Measurements from ENCODE around the gene MGAT3. TPM values are rescaled to one million over a fixed set of nuclear protein-coding genes. Genes with fewer than 3 reads are reported as not detected.

The MGAT3 gene
- total and polyA plus RNA-seq, 4 donors: 0.26 to 11.0 (median 1.8) TPM

DNA sequence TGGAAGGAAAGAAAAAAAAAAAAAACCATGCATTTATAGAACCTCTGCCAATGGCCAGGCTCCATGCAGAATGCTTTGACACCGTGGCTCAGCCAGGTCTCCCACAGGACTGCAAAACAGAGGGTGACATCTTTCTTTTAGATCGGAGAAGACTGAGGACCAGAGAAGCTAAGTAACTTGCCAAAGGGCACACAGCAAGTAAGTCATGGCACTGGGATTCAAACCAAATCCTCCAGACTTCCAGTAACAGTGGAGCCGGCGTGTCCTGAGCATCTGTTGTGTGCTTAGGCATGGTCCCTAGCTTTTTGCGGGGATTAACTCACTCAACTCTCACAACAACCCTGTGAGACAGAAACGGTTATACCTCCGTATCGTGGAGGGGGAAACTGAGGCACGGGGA, 20.7 kb downstream of the MGAT3 start:
- H3K4me1 ChIP-seq (ENCODE audit: control insufficient read depth in 1 of 2, insufficient read depth in 2 of 2, low read length in 2 of 2): no peaks in the 10 kb centered on the region
- H3K9me3 ChIP-seq (ENCODE audit: control insufficient read depth, low read length): no peaks in the 10 kb centered on the region
- ATAC-seq (ENCODE audit: low FRiP score) (no peak), DNase-seq (no peak)
- 90 to 92% methylated on average over 9 of the region's 9 CpGs for WGBS, 2 donors
- no peaks in the 10 kb centered on the region for H3K36me3 ChIP-seq (ENCODE audit: control insufficient read depth in 1 of 2, insufficient read depth in 2 of 2, low read length in 1 of 2)
- H3K27ac ChIP-seq (ENCODE audit: low read depth in 1 of 2, low read length in 2 of 2): no peak overlapping the region
- H3K4me3 ChIP-seq (ENCODE audit: low read length in 2 of 2): no peak overlapping the region
- intact Hi-C loops (cut with DNase I): no loop called here
- no peaks in the 10 kb centered on the region for H3K27me3 ChIP-seq (ENCODE audit: control insufficient read depth in 1 of 2, insufficient read depth in 2 of 2, low read length in 1 of 2)

DNA sequence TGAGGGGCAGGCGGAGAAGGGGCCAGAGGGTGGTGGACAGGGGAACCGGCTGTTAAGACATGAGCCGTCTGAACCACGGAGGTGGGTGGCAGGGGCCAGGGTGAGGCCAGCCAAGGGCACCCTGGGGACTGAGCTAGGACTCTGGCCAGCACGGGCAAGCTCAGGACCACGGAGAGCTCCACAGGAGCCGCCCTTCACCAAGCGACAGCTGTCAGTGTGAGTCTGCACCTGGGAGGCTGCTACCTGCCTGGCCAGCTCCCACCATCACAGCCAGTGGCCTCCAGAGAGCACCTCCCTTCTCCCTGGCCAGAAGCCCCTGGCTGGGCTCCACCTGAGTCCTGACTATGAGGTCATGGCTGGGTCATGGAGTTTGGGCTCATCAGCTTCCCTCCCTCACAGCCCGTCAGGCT, 21.6 kb downstream of the MGAT3 start:
- ATAC-seq (ENCODE audit: low FRiP score) (no peak), DNase-seq (no peak)
- H3K27me3 ChIP-seq (ENCODE audit: control insufficient read depth in 1 of 2, insufficient read depth in 2 of 2, low read length in 1 of 2): no peaks in the 10 kb centered on the region
- intact Hi-C loops (cut with DNase I): no loop called here
- H3K27ac ChIP-seq (ENCODE audit: low read depth in 1 of 2, low read length in 2 of 2): no peak overlapping the region
- no peaks in the 10 kb centered on the region for H3K4me1 ChIP-seq (ENCODE audit: control insufficient read depth in 1 of 2, insufficient read depth in 2 of 2, low read length in 2 of 2)
- 22 to 25% methylated on average over 9 of the region's 9 CpGs for WGBS, 2 donors
- no peaks in the 10 kb centered on the region for H3K36me3 ChIP-seq (ENCODE audit: control insufficient read depth in 1 of 2, insufficient read depth in 2 of 2, low read length in 1 of 2)
- no peaks in the 10 kb centered on the region for H3K9me3 ChIP-seq (ENCODE audit: control insufficient read depth, low read length)
- no peak overlapping the region for H3K4me3 ChIP-seq (ENCODE audit: low read length in 2 of 2)

DNA sequence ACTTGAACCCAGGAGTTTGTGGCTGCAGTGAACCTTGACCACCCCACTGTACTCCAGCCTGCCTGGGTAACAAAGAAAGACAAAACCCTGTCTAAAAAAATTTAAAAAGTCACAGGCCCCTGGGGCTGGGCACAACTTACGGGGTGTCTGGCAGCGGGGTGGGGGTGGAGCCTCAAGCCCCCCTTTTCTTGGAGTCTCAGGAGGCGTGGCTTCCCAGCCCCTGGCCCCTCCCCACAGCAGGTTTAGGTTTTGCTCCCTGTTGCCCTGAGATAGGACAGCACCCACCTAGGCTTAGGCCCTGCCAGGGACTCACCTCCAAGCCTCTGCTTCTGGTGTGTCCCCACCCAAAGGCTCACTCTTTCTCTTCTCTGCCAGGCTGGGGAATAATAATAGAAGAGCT, 22.4 kb downstream of the MGAT3 start:
- intact Hi-C loops (cut with DNase I): no loop called here
- WGBS, 2 donors: 78 to 82% methylated on average over 3 of the region's 3 CpGs

GRCh38 chr22:39480557-39480956, 23.7 kb downstream of the MGAT3 start:
- no peaks in the 10 kb centered on the region for H3K9me3 ChIP-seq (ENCODE audit: control insufficient read depth, low read length)
- DNase-seq (no peak), ATAC-seq (ENCODE audit: low FRiP score) (no peak)
- intact Hi-C loops (cut with DNase I): no loop called here
- H3K4me1 ChIP-seq (ENCODE audit: control insufficient read depth in 1 of 2, insufficient read depth in 2 of 2, low read length in 2 of 2): no peaks in the 10 kb centered on the region
- WGBS, 2 donors: 93 to 96% methylated on average over 1 of the region's 1 CpG
- H3K27me3 ChIP-seq (ENCODE audit: control insufficient read depth in 1 of 2, insufficient read depth in 2 of 2, low read length in 1 of 2): no peaks in the 10 kb centered on the region
- no peak overlapping the region for H3K4me3 ChIP-seq (ENCODE audit: low read length in 2 of 2)
- no peaks in the 10 kb centered on the region for H3K36me3 ChIP-seq (ENCODE audit: control insufficient read depth in 1 of 2, insufficient read depth in 2 of 2, low read length in 1 of 2)
- H3K27ac ChIP-seq (ENCODE audit: low read depth in 1 of 2, low read length in 2 of 2): no peak overlapping the region

More for the DNA sequence above, 22.4 kb downstream of the MGAT3 start:
- H3K27ac ChIP-seq (ENCODE audit: low read depth in 1 of 2, low read length in 2 of 2): no peak overlapping the region
- DNase-seq: no peak
- ATAC-seq (ENCODE audit: low FRiP score): no peak
- no peak overlapping the region for H3K4me3 ChIP-seq (ENCODE audit: low read length in 2 of 2)
- H3K9me3 ChIP-seq (ENCODE audit: control insufficient read depth, low read length): no peaks in the 10 kb centered on the region
- H3K4me1 ChIP-seq (ENCODE audit: control insufficient read depth in 1 of 2, insufficient read depth in 2 of 2, low read length in 2 of 2): no peaks in the 10 kb centered on the region
- no peaks in the 10 kb centered on the region for H3K36me3 ChIP-seq (ENCODE audit: control insufficient read depth in 1 of 2, insufficient read depth in 2 of 2, low read length in 1 of 2)
- H3K27me3 ChIP-seq (ENCODE audit: control insufficient read depth in 1 of 2, insufficient read depth in 2 of 2, low read length in 1 of 2): no peaks in the 10 kb centered on the region

GRCh38 chr22:39481054-39481453, 24.2 kb downstream of the MGAT3 start:
- intact Hi-C loops (cut with DNase I): no loop called here
- DNase-seq (no peak), ATAC-seq (ENCODE audit: low FRiP score) (no peak)
- H3K36me3 ChIP-seq (ENCODE audit: control insufficient read depth in 1 of 2, insufficient read depth in 2 of 2, low read length in 1 of 2): no peaks in the 10 kb centered on the region
- H3K27ac ChIP-seq (ENCODE audit: low read depth in 1 of 2, low read length in 2 of 2): no peak overlapping the region
- no peaks in the 10 kb centered on the region for H3K27me3 ChIP-seq (ENCODE audit: control insufficient read depth in 1 of 2, insufficient read depth in 2 of 2, low read length in 1 of 2)
- no peaks in the 10 kb centered on the region for H3K9me3 ChIP-seq (ENCODE audit: control insufficient read depth, low read length)
- no peaks in the 10 kb centered on the region for H3K4me1 ChIP-seq (ENCODE audit: control insufficient read depth in 1 of 2, insufficient read depth in 2 of 2, low read length in 2 of 2)
- WGBS, 2 donors: 91 to 94% methylated on average over 16 of the region's 16 CpGs
- no peak overlapping the region for H3K4me3 ChIP-seq (ENCODE audit: low read length in 2 of 2)

GRCh38 chr22:39481595-39481994, 24.8 kb downstream of the MGAT3 start:
- H3K4me3 ChIP-seq (ENCODE audit: low read length in 2 of 2): no peak overlapping the region
- DNase-seq (no peak), ATAC-seq (ENCODE audit: low FRiP score) (no peak)
- no peaks in the 10 kb centered on the region for H3K4me1 ChIP-seq (ENCODE audit: control insufficient read depth in 1 of 2, insufficient read depth in 2 of 2, low read length in 2 of 2)
- WGBS, 2 donors: 86 to 90% methylated on average over 5 of the region's 5 CpGs
- intact Hi-C loops (cut with DNase I): no loop called here
- no peaks in the 10 kb centered on the region for H3K9me3 ChIP-seq (ENCODE audit: control insufficient read depth, low read length)
- H3K27ac ChIP-seq (ENCODE audit: low read depth in 1 of 2, low read length in 2 of 2): no peak overlapping the region
- H3K27me3 ChIP-seq (ENCODE audit: control insufficient read depth in 1 of 2, insufficient read depth in 2 of 2, low read length in 1 of 2): no peaks in the 10 kb centered on the region
- no peaks in the 10 kb centered on the region for H3K36me3 ChIP-seq (ENCODE audit: control insufficient read depth in 1 of 2, insufficient read depth in 2 of 2, low read length in 1 of 2)

DNA sequence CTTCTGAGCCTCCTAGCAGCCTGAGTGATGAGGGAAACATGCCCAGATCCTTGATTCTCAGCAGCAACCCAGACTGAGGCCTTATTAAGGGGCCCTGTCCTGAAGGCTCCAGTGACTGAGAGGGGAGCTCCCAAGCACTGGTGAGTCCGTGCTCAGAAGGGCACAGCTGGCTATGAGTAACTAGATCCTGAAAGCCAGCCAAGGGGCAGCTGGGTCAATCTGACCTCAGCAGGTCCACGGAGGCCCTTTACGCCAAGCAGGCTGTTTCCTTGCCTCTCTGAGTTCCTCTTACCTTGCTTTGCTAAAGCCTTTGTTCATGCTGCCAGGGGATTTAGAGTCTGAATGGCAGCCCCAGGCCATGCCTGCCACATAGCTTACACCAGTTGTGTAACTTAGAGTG, 26.0 kb downstream of the MGAT3 start:
- H3K9me3 ChIP-seq (ENCODE audit: control insufficient read depth, low read length): no peaks in the 10 kb centered on the region
- no peaks in the 10 kb centered on the region for H3K36me3 ChIP-seq (ENCODE audit: control insufficient read depth in 1 of 2, insufficient read depth in 2 of 2, low read length in 1 of 2)
- DNase-seq: no peak
- no peak overlapping the region for H3K27ac ChIP-seq (ENCODE audit: low read depth in 1 of 2, low read length in 2 of 2)
- no peak for ATAC-seq (ENCODE audit: low FRiP score)
- H3K27me3 ChIP-seq (ENCODE audit: control insufficient read depth in 1 of 2, insufficient read depth in 2 of 2, low read length in 1 of 2): no peaks in the 10 kb centered on the region
- no peak overlapping the region for H3K4me3 ChIP-seq (ENCODE audit: low read length in 2 of 2)
- intact Hi-C loops (cut with DNase I): no loop called here
- no peaks in the 10 kb centered on the region for H3K4me1 ChIP-seq (ENCODE audit: control insufficient read depth in 1 of 2, insufficient read depth in 2 of 2, low read length in 2 of 2)
- WGBS, 2 donors: 85% methylated on average over 3 of the region's 3 CpGs

DNA sequence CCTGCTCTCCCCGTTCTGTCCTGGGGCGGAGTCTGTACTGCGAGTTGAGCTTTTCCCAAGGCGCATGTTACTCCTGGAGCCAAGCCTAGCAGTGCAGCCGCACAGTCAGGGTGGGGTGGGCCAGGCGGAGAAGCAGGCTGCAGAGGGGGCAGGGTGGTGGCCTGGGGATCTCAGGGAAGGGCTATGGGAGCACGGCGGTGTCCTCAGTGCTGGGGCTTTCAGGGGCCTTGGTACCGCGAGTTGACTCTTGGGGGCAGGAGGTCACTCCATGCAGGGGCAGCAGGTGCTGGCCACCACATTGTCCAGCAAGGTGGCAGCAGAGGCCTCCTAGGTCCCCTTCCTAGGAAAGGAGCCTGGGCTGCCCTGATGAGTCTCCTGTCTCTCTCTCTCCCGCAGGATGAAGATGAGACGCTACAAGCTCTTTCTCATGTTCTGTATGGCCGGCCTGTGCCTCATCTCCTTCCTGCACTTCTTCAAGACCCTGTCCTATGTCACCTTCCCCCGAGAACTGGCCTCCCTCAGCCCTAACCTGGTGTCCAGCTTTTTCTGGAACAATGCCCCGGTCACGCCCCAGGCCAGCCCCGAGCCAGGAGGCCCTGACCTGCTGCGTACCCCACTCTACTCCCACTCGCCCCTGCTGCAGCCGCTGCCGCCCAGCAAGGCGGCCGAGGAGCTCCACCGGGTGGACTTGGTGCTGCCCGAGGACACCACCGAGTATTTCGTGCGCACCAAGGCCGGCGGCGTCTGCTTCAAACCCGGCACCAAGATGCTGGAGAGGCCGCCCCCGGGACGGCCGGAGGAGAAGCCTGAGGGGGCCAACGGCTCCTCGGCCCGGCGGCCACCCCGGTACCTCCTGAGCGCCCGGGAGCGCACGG, 30.4 kb downstream of the MGAT3 start:
- Histone ChIP-seq H3K4me3 (ENCODE audit: low read length in 2 of 2) (no peak overlapping the region), H3K27ac (ENCODE audit: low read depth in 1 of 2, low read length in 2 of 2) (no peak overlapping the region), H3K36me3 (ENCODE audit: control insufficient read depth in 1 of 2, insufficient read depth in 2 of 2, low read length in 1 of 2) (no peaks in the 10 kb centered on the region), H3K9me3 (ENCODE audit: control insufficient read depth, low read length) (no peaks in the 10 kb centered on the region), H3K27me3 (ENCODE audit: control insufficient read depth in 1 of 2, insufficient read depth in 2 of 2, low read length in 1 of 2) (no peaks in the 10 kb centered on the region), H3K4me1 (ENCODE audit: control insufficient read depth in 1 of 2, insufficient read depth in 2 of 2, low read length in 2 of 2) (no peaks in the 10 kb centered on the region)
- intact Hi-C loops (cut with DNase I): no loop called here
- 81 to 82% methylated on average over 45 of the region's 45 CpGs for WGBS, 2 donors
- no peak for ATAC-seq (ENCODE audit: low FRiP score)
- DNase-seq: no peak

DNA sequence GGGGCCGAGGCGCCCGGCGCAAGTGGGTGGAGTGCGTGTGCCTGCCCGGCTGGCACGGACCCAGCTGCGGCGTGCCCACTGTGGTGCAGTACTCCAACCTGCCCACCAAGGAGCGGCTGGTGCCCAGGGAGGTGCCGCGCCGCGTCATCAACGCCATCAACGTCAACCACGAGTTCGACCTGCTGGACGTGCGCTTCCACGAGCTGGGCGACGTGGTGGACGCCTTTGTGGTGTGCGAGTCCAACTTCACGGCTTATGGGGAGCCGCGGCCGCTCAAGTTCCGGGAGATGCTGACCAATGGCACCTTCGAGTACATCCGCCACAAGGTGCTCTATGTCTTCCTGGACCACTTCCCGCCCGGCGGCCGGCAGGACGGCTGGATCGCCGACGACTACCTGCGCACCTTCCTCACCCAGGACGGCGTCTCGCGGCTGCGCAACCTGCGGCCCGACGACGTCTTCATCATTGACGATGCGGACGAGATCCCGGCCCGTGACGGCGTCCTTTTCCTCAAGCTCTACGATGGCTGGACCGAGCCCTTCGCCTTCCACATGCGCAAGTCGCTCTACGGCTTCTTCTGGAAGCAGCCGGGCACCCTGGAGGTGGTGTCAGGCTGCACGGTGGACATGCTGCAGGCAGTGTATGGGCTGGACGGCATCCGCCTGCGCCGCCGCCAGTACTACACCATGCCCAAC, 31.2 kb downstream of the MGAT3 start:
- Histone ChIP-seq H3K4me3 (ENCODE audit: low read length in 2 of 2) (no peak overlapping the region), H3K9me3 (ENCODE audit: control insufficient read depth, low read length) (no peaks in the 10 kb centered on the region), H3K27ac (ENCODE audit: low read depth in 1 of 2, low read length in 2 of 2) (no peak overlapping the region), H3K36me3 (ENCODE audit: control insufficient read depth in 1 of 2, insufficient read depth in 2 of 2, low read length in 1 of 2) (no peaks in the 10 kb centered on the region), H3K4me1 (ENCODE audit: control insufficient read depth in 1 of 2, insufficient read depth in 2 of 2, low read length in 2 of 2) (no peaks in the 10 kb centered on the region), H3K27me3 (ENCODE audit: control insufficient read depth in 1 of 2, insufficient read depth in 2 of 2, low read length in 1 of 2) (no peaks in the 10 kb centered on the region)
- intact Hi-C loops (cut with DNase I): no loop called here
- 96 to 97% methylated on average over 68 to 70 of the region's 70 CpGs for WGBS, 2 donors
- no peak for ATAC-seq (ENCODE audit: low FRiP score)
- DNase-seq: peak in 1 of 2 donors; percentile 37
